ENCODE data around the gene DNAJC1.
"Not testable (repeated sequence)": the region's sequence is repeated elsewhere in the genome, so short reads cannot be mapped to it uniquely, and the experiment has no call there.

DNA sequence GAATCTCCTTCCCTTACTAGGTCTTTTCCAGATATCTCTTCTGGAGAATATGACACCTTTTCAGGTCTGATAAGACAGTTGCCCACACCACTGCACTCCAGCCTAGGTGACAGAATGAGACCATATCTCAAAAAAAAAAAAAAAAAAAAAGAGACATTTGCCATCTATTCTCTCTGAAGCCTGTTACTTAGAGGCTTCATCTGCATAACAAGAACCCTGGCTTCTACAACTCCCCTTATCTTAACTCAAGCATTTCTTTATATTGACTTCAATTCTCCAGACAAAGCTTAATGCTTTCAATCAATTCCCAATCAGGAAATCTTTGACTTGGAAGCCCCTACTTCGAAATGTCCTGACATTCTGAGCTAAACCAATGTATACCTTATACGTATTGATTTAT, 134.4 kb downstream of the DNAJC1 start:
- TF ChIP-seq, protein P1, sequence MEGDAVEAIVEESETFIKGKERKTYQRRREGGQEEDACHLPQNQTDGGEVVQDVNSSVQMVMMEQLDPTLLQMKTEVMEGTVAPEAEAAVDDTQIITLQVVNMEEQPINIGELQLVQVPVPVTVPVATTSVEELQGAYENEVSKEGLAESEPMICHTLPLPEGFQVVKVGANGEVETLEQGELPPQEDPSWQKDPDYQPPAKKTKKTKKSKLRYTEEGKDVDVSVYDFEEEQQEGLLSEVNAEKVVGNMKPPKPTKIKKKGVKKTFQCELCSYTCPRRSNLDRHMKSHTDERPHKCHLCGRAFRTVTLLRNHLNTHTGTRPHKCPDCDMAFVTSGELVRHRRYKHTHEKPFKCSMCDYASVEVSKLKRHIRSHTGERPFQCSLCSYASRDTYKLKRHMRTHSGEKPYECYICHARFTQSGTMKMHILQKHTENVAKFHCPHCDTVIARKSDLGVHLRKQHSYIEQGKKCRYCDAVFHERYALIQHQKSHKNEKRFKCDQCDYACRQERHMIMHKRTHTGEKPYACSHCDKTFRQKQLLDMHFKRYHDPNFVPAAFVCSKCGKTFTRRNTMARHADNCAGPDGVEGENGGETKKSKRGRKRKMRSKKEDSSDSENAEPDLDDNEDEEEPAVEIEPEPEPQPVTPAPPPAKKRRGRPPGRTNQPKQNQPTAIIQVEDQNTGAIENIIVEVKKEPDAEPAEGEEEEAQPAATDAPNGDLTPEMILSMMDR (IDR thresholded peaks at IDR 0.05): not testable (repeated sequence)
- TF ChIP-seq POLR2AphosphoS5 (IDR thresholded peaks at IDR 0.05; ENCODE audit: low read depth, low read length); REST (IDR thresholded peaks at IDR 0.05; ENCODE audit: insufficient read depth in 1 of 2, low read depth in 2 of 2, low read length in 1 of 2): not testable (repeated sequence)

All from Panc1 (cell line).